Breast epithelium (tissue), 4 donors: ENCODE measurements around the gene SIL1. TPM values are rescaled to one million over a fixed set of nuclear protein-coding genes. Genes with fewer than 3 reads are reported as not detected.

Experiments
- DNase-seq, 2 donors: peaks; one replicate each; pipeline ENCODE4 v3.0.0-alpha.2; 2019; ENCODE audit warnings: low spot score in 2 of 2
- H3K27ac ChIP-seq, 2 donors: fragments of 200-600 bp; sonication (generic) in 1 of 2; one replicate each; pipeline ENCODE4 v1.5.1; 2016 to 2019; ENCODE audit warnings: mild to moderate bottlenecking in 1 of 2
- H3K27me3 ChIP-seq, 2 donors: fragments of 200-600 bp; sonication (generic) in 1 of 2; one replicate each; pipeline versions ENCODE4 v1.5.1 to v1.6.0; 2017 to 2019; ENCODE audit warnings: control low read depth in 1 of 2, mild to moderate bottlenecking in 1 of 2
- H3K36me3 ChIP-seq: fragments of 200-600 bp; one replicate; pipeline ENCODE4 v1.5.1; 2019
- H3K4me1 ChIP-seq, 2 donors: fragments of 200-600 bp; sonication (generic); one replicate each; pipeline ENCODE4 v1.5.1; 2016 to 2019; ENCODE audit warnings: control low read depth in 1 of 2
- H3K4me3 ChIP-seq, 3 donors: fragments of 200-600 bp; sonication (generic); 1 replicate in 2 of 3; 2 replicates in 1 of 3; pipeline ENCODE4 v1.5.1; 2016 to 2019; ENCODE audit warnings: mild to moderate bottlenecking in 3 of 3, moderate library complexity in 2 of 3
- H3K9me3 ChIP-seq, 2 donors: fragments of 200-600 bp; sonication (generic) in 1 of 2; one replicate each; pipeline ENCODE4 v1.5.1; 2016 to 2019; ENCODE audit warnings: control low read depth in 1 of 2
- POLR2A ChIP-seq: fragments of 450-650 bp; IDR thresholded peaks from one replicate; pipeline ENCODE4 v1.6.1; 2016; ENCODE audit warnings: antibody characterized with exemption, mild to moderate bottlenecking, moderate library complexity
- POLR2AphosphoS5 ChIP-seq, 3 donors: sonication (generic); formaldehyde crosslinking; IDR thresholded peaks; one replicate each; pipeline ENCODE4 v1.6.1; 2017; ENCODE audit warnings: antibody characterized with exemption in 3 of 3
- intact Hi-C: fragments of 100-400 bp; cut with DNase I; formaldehyde crosslinking; loops from one replicate; pipeline ENCODE4 v1.15.1; 2023; ENCODE audit warnings: low total_unique reads
- total RNA-seq, 3 donors: library from RNA; depleted of rRNA; stranded (reverse); fragments of >200 nt; gene quantifications; one replicate each; pipeline ENCODE4 v1.1.0, GENCODE V29; 2016
- TF ChIP-seq, protein P1 (sequence below), 3 donors: fragments of 450-650 bp; IDR thresholded peaks; one replicate each; pipeline ENCODE4 v1.5.1; 2016 to 2017; ENCODE audit warnings: antibody characterized with exemption in 3 of 3, mild to moderate bottlenecking in 3 of 3, moderate library complexity in 3 of 3

Gene SIL1
- total RNA-seq, 3 donors from 2014 or later, result 29.9 to 63.9 (median 48.2) TPM

DNA sequence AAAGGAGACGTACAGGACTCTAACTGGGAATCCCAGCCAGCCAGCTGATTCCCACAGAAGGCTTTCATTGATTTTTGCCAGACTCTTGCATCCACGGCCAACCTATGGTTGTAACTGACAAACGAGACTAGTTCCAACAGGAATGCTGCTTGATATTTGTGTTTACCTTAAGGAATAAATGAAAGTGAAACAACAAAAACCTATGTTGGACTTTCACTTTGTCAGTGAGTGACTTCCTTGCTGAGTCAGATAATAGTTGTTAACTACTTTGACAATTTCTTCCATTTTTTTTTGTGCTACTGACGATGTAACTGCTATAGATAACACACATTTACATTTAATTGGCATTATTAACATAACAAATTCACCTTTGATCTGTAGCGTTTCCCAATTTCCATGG lies 259.6 kb downstream of the SIL1 start:
- Histone ChIP-seq H3K4me3 (no peak overlapping the region), H3K9me3 (no peaks in the 10 kb centered on the region), H3K27ac (no peak overlapping the region), H3K27me3 (no peaks in the 10 kb centered on the region), H3K4me1 (no peaks in the 10 kb centered on the region), H3K36me3 (no peaks in the 10 kb centered on the region)
- no peak for TF ChIP-seq POLR2AphosphoS5 (IDR thresholded peaks at IDR 0.05)
- TF ChIP-seq, protein P1, sequence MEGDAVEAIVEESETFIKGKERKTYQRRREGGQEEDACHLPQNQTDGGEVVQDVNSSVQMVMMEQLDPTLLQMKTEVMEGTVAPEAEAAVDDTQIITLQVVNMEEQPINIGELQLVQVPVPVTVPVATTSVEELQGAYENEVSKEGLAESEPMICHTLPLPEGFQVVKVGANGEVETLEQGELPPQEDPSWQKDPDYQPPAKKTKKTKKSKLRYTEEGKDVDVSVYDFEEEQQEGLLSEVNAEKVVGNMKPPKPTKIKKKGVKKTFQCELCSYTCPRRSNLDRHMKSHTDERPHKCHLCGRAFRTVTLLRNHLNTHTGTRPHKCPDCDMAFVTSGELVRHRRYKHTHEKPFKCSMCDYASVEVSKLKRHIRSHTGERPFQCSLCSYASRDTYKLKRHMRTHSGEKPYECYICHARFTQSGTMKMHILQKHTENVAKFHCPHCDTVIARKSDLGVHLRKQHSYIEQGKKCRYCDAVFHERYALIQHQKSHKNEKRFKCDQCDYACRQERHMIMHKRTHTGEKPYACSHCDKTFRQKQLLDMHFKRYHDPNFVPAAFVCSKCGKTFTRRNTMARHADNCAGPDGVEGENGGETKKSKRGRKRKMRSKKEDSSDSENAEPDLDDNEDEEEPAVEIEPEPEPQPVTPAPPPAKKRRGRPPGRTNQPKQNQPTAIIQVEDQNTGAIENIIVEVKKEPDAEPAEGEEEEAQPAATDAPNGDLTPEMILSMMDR (IDR thresholded peaks at IDR 0.05), result no peak
- no peak for DNase-seq
- intact Hi-C loops, result no loop called here

DNA sequence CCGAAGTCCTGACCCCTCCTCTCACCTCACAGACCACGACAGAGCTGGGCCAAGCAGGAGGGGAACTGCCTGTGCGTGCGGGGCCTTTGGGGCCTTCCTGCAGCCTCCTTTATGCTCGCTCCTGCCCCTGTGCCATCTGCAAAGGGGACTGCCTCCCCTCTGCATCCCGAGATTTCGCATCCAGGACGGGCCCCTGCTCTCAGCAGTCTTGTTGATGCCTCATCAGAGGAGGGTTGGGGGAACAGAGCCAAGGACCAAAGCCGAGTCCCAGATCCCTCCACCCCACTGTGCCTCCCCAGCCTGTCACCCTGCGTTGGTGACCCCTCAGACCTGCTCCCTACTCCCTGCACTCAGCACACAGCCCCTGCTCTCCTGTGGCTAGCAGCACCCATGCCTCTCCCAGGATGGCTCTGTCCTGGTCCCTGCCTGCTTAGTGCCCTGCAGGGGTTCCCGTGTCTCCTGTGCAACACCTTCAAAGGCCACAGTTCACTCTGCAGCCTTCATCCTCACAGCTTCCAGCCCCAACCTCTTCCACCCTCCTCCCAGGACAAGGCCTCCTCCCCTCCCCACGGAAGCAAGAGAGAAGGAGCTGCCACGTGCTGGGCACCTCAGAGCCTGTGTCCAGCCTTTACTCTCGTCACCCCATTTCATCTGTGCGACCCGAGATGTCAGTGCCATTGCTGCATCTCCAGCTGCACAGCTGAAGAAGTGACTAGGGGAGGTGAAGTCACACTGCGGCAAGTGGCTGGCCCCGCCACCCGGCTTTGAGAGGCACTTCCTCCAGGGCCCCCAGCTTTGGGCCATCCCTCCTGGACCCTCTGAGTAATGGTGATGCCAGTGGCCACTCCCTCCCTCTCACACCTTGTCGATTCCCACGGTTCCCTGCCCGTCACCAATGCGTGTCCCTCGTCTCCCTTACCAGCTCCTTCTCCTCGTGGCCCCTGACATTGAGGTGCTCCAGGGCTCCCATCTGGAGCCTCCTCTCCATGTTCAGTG lies 260.5 kb downstream of the SIL1 start:
- H3K4me1 ChIP-seq, result no peaks in the 10 kb centered on the region
- DNase-seq, result peak in 1 of 2 donors; percentile 14
- TF ChIP-seq POLR2AphosphoS5 (IDR thresholded peaks at IDR 0.05) (no peak), POLR2A (no peak)
- TF ChIP-seq, protein P1 (IDR thresholded peaks at IDR 0.05), result no peak
- no peak overlapping the region for H3K27ac ChIP-seq
- H3K36me3 ChIP-seq, result peaks cover 2% of the 10 kb centered on the region
- H3K4me3 ChIP-seq, result no peak overlapping the region
- intact Hi-C loops, result no loop called here
- H3K27me3 ChIP-seq, result no peaks in the 10 kb centered on the region
- no peaks in the 10 kb centered on the region for H3K9me3 ChIP-seq

DNA sequence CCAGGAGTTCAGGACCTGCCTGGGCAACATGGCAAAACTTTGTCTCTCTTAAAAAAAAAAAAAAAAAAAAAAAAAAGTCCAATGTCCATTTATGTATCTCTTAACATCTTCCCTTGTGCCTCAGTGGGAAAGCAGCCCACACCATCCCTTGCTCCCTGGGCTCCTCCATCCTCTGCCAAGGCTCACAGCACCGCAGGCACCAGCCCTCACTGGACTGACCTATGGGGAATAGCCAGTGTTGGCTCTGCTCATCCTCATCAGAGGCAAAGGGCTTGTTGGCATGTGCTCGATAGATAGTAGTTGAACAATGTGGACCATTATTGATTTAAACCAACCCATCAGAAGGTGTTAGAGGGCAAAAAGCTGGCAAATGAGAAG lies 261.2 kb downstream of the SIL1 start:
- no peaks in the 10 kb centered on the region for H3K9me3 ChIP-seq
- TF ChIP-seq POLR2AphosphoS5 (IDR thresholded peaks at IDR 0.05), result no peak
- no peak for TF ChIP-seq POLR2A
- TF ChIP-seq, protein P1 (IDR thresholded peaks at IDR 0.05), result no peak
- no peak for DNase-seq
- no peak overlapping the region for H3K27ac ChIP-seq
- intact Hi-C loops, result no loop called here
- H3K4me1 ChIP-seq, result no peaks in the 10 kb centered on the region
- H3K4me3 ChIP-seq, result no peak overlapping the region
- no peaks in the 10 kb centered on the region for H3K27me3 ChIP-seq
- peaks cover 9% of the 10 kb centered on the region for H3K36me3 ChIP-seq

DNA sequence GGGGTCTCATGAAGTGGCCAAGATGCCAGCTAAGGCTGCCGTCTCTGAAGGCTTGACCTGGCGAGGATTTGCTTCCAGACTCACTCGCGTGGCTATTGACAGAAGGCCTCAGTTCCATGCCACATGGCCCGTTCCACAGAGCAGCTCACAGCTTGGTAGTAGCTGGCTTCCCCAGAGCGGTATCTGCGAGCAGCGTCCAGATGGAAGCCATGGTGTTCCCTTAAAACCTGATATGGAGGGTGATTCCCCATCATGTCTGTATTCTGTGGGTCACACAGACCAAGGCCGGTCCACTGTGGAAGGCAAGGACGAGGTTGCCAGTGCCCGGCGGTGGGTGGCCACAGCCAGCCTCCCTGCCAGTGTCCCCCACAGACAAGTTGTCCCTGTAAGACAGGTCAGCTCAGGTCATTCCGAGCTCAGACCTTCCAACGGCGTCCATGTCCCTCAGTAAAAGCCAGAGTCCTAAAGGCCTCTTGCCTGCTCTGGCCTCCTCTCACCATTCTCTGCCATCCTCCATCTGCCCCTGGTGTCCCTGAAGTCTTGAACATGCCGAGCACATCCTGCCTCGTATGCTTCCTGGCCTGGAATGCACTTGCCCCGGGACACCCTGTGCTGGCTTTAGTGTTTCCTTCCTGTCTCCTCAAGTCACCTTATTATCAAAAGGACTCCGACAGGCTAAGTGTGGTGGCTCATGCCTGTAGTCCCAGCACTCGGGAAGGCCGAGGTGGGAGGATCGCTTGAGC lies 261.8 kb downstream of the SIL1 start:
- intact Hi-C loops, result no loop called here
- no peaks in the 10 kb centered on the region for H3K4me1 ChIP-seq
- DNase-seq, result peak in 1 of 2 donors; percentile 37
- peak overlapping the region; percentile 46 to 57 for H3K27ac ChIP-seq
- H3K36me3 ChIP-seq, result peaks cover 14% of the 10 kb centered on the region
- H3K9me3 ChIP-seq, result no peaks in the 10 kb centered on the region
- H3K4me3 ChIP-seq, result no peak overlapping the region
- H3K27me3 ChIP-seq, result no peaks in the 10 kb centered on the region
- TF ChIP-seq, protein P1 (IDR thresholded peaks at IDR 0.05), result no peak
- TF ChIP-seq POLR2A, result no peak
- TF ChIP-seq POLR2AphosphoS5 (IDR thresholded peaks at IDR 0.05), result peak in 1 of 3 donors; percentile 23

DNA sequence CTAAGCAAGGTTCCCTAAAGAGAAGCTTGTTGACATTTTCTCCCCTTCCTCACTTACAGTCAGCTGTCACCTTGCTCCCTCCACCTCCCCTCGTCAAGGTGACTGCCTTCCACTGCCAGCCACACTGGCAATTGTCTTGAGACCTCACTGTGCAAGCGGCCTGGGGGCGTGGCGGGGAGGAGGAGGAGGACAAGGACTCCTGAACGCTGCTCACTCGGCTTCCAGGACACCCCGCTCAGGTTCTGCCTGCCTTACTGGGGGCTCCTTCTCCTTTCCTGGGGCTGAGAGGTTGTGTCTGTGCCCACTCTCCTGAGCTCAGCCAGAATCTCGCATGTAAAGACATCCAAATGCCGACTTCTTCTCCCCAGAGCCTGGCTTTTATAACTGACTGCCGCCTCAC lies 262.7 kb downstream of the SIL1 start:
- Histone ChIP-seq H3K4me3 (no peak overlapping the region), H3K27me3 (no peaks in the 10 kb centered on the region), H3K9me3 (no peaks in the 10 kb centered on the region), H3K27ac (no peak overlapping the region), H3K36me3 (peaks cover 18% of the 10 kb centered on the region), H3K4me1 (no peaks in the 10 kb centered on the region)
- intact Hi-C loops, result no loop called here
- peak in 1 of 2 donors; percentile 18 for DNase-seq
- TF ChIP-seq POLR2AphosphoS5 (IDR thresholded peaks at IDR 0.05), result no peak
- TF ChIP-seq, protein P1 (IDR thresholded peaks at IDR 0.05), result no peak
- TF ChIP-seq POLR2A, result no peak
